ENCODE measurements around the gene RAN.

GRCh38 chr12:130860311-130860710 is 11.6 kb upstream of the RAN start:
- no peak for TF ChIP-seq POLR2A (IDR thresholded peaks at IDR 0.05; ENCODE audit: low read length)
- no peak for TF ChIP-seq GATA1 (IDR thresholded peaks at IDR 0.05; ENCODE audit: low read depth, low read length)
